Heart right ventricle (tissue), 16 donors: ENCODE measurements around the gene DNER. TPM values are rescaled to one million over a fixed set of nuclear protein-coding genes. Genes with fewer than 3 reads are reported as not detected.
"Not testable (repeated sequence)": the region's sequence is repeated elsewhere in the genome, so short reads cannot be mapped to it uniquely, and the experiment has no call there.

Source experiments
- ATAC-seq, 8 donors: fragments of 200-7000 bp; cut with Tn5 transposase; one replicate each; pipeline ENCODE4 v1.9.1; 2020; ENCODE audit warnings: mild to moderate bottlenecking in 8 of 8, moderate library complexity in 8 of 8, moderate number of reproducible peaks in 1 of 8
- DNase-seq, 2 donors: peaks; one replicate each; pipeline ENCODE4 v3.0.0-alpha.2; 2020
- H3K27ac ChIP-seq, 10 donors: fragments of 200-600 bp; sonication (generic) in 2 of 10; one replicate each; pipeline versions ENCODE4 v1.5.0 to v1.8.0; 2020 to 2022; ENCODE audit warnings: mild to moderate bottlenecking in 3 of 10
- H3K27me3 ChIP-seq, 7 donors: fragments of 200-600 bp; one replicate each; pipeline ENCODE4 v1.8.0; 2021 to 2022; ENCODE audit warnings: mild to moderate bottlenecking in 2 of 7
- H3K36me3 ChIP-seq, 9 donors: fragments of 200-600 bp; sonication (generic) in 1 of 9; one replicate each; pipeline versions ENCODE4 v1.5.0 to v1.8.0; 2020 to 2022; ENCODE audit warnings: mild to moderate bottlenecking in 2 of 9
- H3K4me1 ChIP-seq, 9 donors: fragments of 200-600 bp; sonication (generic) in 1 of 9; one replicate each; pipeline versions ENCODE4 v1.5.0 to v1.8.0; 2020 to 2022; ENCODE audit warnings: mild to moderate bottlenecking in 4 of 9
- H3K4me3 ChIP-seq, 10 donors: fragments of 200-600 bp; sonication (generic) in 2 of 10; one replicate each; pipeline versions ENCODE4 v1.5.0 to v1.8.0; 2020 to 2022; ENCODE audit warnings: mild to moderate bottlenecking in 7 of 10, moderate library complexity in 2 of 10
- H3K9me3 ChIP-seq, 11 donors: fragments of 200-600 bp in 10 of 11; sonication (generic) in 2 of 11; one replicate each; pipeline versions ENCODE4 v1.5.0 to v1.8.0; 2013 to 2022; ENCODE audit warnings: mild to moderate bottlenecking in 2 of 11, control low read depth in 1 of 11, moderate library complexity in 1 of 11
- CTCF ChIP-seq, 9 donors: fragments of 200-600 bp; sonication (generic) in 2 of 9; IDR thresholded peaks; one replicate each; pipeline versions ENCODE4 v1.5.0 to v1.8.0; 2021 to 2022; ENCODE audit warnings: antibody characterized with exemption in 9 of 9, mild to moderate bottlenecking in 5 of 9, moderate library complexity in 1 of 9
- WGBS, 2 donors: extraction: QIAGEN DNeasy Blood & Tissue Kit; methylation state at CpG; one replicate each; pipeline ENCODE4 v1.1.7; 2013; ENCODE audit warnings: inconsistent platforms in 1 of 2; 5-methylcytosine and 5-hydroxymethylcytosine counted together
- intact Hi-C, 10 donors: fragments of 100-400 bp; cut with DNase I; formaldehyde crosslinking; loops; one replicate each; pipeline versions ENCODE4 v1.11.1 to v1.14.2; 2022
- polyA plus RNA-seq, 2 donors: library from polyadenylated mRNA; stranded (reverse); fragments of 200-250 nt; gene quantifications; one replicate each; pipeline ENCODE4 v1.2.3, GENCODE V29; 2013
- total RNA-seq, 10 donors: library from RNA; stranded (reverse); fragmentation: NEBNext Ultra II Directional in 3 of 10; extraction: Animal tissue kit (Norgen Biotek cat#: 25700) in 3 of 10; gene quantifications; one replicate each; pipeline versions ENCODE4 v1.2.1 to v1.2.4, GENCODE V29; 2021 to 2023
- donor health status: Arrhythmogenic right ventricular cardiomyopathy.
- donor health status: ischemic (EF 13 %, LVEDD 7.1; RV severe dilation, severe dysfunction).
- donor health status: healthy with polysubstance abuse.
- donor health status: DM: no; HTN: yes; CAD: no.
- donor health status: DM: no; HTN: no; CAD: no.
- donor health status: ischemic (EF 25% LVEDD 6.9; RV normal size, moderate dysfunction).
- donor health status: ischemic (EF 25% LVEDD 5.7; RV mildly dilated, moderate dysfunction).
- donor health status: healthy.
- donor health status: DM: yes; HTN: yes; CAD: no.
- donor health status: Ischemic cardiomyopathy.
- donor health status: ischemic (EF 35%, LVEDD 5.7; RV mildly dilated, moderate dysfunction).
- donor health status: nonischemic (EF 11% LVEDD 7.7; RV severe dilation, severe dysfunction).
- donor health status: DM: yes; HTN: yes; CAD: no.
- donor health status: PGD.
- donor health status: ischemic (EF 29% LVEDD 5.4; RV normal size, mild dysfunction).
- donor health status: nonischemic (EF 23%, LVEDD 6.1; RV moderate dilation, normal function).

Gene DNER
- total and polyA plus RNA-seq, 12 donors, result 0.13 to 1.8 (median 0.69) TPM; not detected in 2

GRCh38 chr2:229511524-229511923 is 202.8 kb downstream of the DNER start:
- no peaks in the 10 kb centered on the region for H3K9me3 ChIP-seq
- H3K4me3 ChIP-seq, result no peak overlapping the region
- no peaks in the 10 kb centered on the region for H3K36me3 ChIP-seq
- H3K27me3 ChIP-seq, result no peaks in the 10 kb centered on the region
- H3K4me1 ChIP-seq, result no peaks in the 10 kb centered on the region
- ATAC-seq (no peak), DNase-seq (no peak)
- WGBS, 2 donors, result 95 to 97% methylated on average over 1 of the region's 1 CpG
- TF ChIP-seq CTCF (IDR thresholded peaks at IDR 0.05), result no peak
- no peak overlapping the region for H3K27ac ChIP-seq
- intact Hi-C loops, result no loop called here

- H3K4me3 ChIP-seq, DNase-seq, intact Hi-C loops, H3K4me1 ChIP-seq, H3K27me3 ChIP-seq, H3K36me3 ChIP-seq, H3K9me3 ChIP-seq, H3K27ac ChIP-seq, ATAC-seq: not testable (repeated sequence)
- WGBS, 2 donors, result 92 to 93% methylated on average over 4 of the region's 4 CpGs
These were observed 207.7 kb downstream of the DNER start for GRCh38 chr2:229506699-229507098.

- no peaks in the 10 kb centered on the region for H3K27me3 ChIP-seq
- 87 to 88% methylated on average over 2 of the region's 2 CpGs for WGBS, 2 donors
- peaks cover 0 to 22% (median 9%) of the 10 kb centered on the region in 11 donors for H3K9me3 ChIP-seq
- DNase-seq, result no peak
- intact Hi-C loops, result no loop called here
- TF ChIP-seq CTCF (IDR thresholded peaks at IDR 0.05), result no peak
- no peak for ATAC-seq
- H3K36me3 ChIP-seq, result no peaks in the 10 kb centered on the region
- no peaks in the 10 kb centered on the region for H3K4me1 ChIP-seq
- H3K4me3 ChIP-seq, result no peak overlapping the region
- H3K27ac ChIP-seq, result no peak overlapping the region
These were observed 213.1 kb downstream of the DNER start for GRCh38 chr2:229501051-229501794.

GRCh38 chr2:229492034-229492433 is 222.3 kb downstream of the DNER start:
- intact Hi-C loops, result no loop called here
- ATAC-seq (no peak), DNase-seq (no peak)
- Histone ChIP-seq H3K9me3 (peaks cover 0 to 17% (median 0%) of the 10 kb centered on the region in 11 donors), H3K4me1 (no peaks in the 10 kb centered on the region), H3K36me3 (no peaks in the 10 kb centered on the region), H3K27ac (no peak overlapping the region), H3K4me3 (no peak overlapping the region), H3K27me3 (no peaks in the 10 kb centered on the region)
- WGBS, 2 donors, result 72 to 85% methylated on average over 2 of the region's 2 CpGs
- TF ChIP-seq CTCF (IDR thresholded peaks at IDR 0.05), result no peak

GRCh38 chr2:229490167-229490566 is 224.2 kb downstream of the DNER start:
- no peak for TF ChIP-seq CTCF (IDR thresholded peaks at IDR 0.05)
- WGBS, 2 donors, result 95 to 96% methylated on average over 1 of the region's 1 CpG
- intact Hi-C loops, result no loop called here
- peaks cover 0 to 17% (median 0%) of the 10 kb centered on the region in 11 donors for H3K9me3 ChIP-seq
- ATAC-seq (no peak), DNase-seq (no peak)
- peaks cover 0 to 6% (median 0%) of the 10 kb centered on the region in 9 donors for H3K4me1 ChIP-seq
- no peaks in the 10 kb centered on the region for H3K27me3 ChIP-seq
- H3K4me3 ChIP-seq, result no peak overlapping the region
- H3K27ac ChIP-seq, result no peak overlapping the region
- no peaks in the 10 kb centered on the region for H3K36me3 ChIP-seq
